ENCODE data around the gene RAB6A.

- TF ChIP-seq, protein P1, sequence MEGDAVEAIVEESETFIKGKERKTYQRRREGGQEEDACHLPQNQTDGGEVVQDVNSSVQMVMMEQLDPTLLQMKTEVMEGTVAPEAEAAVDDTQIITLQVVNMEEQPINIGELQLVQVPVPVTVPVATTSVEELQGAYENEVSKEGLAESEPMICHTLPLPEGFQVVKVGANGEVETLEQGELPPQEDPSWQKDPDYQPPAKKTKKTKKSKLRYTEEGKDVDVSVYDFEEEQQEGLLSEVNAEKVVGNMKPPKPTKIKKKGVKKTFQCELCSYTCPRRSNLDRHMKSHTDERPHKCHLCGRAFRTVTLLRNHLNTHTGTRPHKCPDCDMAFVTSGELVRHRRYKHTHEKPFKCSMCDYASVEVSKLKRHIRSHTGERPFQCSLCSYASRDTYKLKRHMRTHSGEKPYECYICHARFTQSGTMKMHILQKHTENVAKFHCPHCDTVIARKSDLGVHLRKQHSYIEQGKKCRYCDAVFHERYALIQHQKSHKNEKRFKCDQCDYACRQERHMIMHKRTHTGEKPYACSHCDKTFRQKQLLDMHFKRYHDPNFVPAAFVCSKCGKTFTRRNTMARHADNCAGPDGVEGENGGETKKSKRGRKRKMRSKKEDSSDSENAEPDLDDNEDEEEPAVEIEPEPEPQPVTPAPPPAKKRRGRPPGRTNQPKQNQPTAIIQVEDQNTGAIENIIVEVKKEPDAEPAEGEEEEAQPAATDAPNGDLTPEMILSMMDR (IDR thresholded peaks at IDR 0.05 in 2 of 3, conservative IDR thresholded peaks at IDR 0.05 in 1 of 3; ENCODE audit: borderline replicate concordance in 1 of 3, insufficient read depth in 1 of 3, low read depth in 2 of 3, low read length in 2 of 3), result no peak
- TF ChIP-seq POLR2A (IDR thresholded peaks at IDR 0.05; ENCODE audit: borderline replicate concordance, extremely low read depth, insufficient read depth, insufficient read length) (no peak), EZH2phosphoT487 (IDR thresholded peaks at IDR 0.05; ENCODE audit: borderline replicate concordance) (no peak), JUND (IDR thresholded peaks at IDR 0.05) (no peak), EZH2 (IDR thresholded peaks at IDR 0.05) (no peak)
Observed at GRCh38 chr11:73649206-73649605, 111.7 kb downstream of the RAB6A start.
